Karpas-422 (cell line): ENCODE measurements around the gene AP4M1. TPM values are rescaled to one million over a fixed set of nuclear protein-coding genes. Genes with fewer than 3 reads are reported as not detected.
A peak's percentile ranks its signal among the peaks of the same experiment; 100 is the strongest.

Source experiments
- DNase-seq: peaks from one replicate; pipeline ENCODE4 v3.0.0-alpha.2; 2015
- H2AFZ ChIP-seq: fragments of 200-600 bp; sonication (generic); 2 replicates; pipeline ENCODE4 v1.6.1; 2014; ENCODE audit warnings: antibody characterized with exemption, low read length, mixed read lengths
- H3K27ac ChIP-seq: fragments of 200-600 bp; sonication (generic); 2 replicates; pipeline ENCODE4 v1.5.1; 2014; ENCODE audit warnings: mild to moderate bottlenecking, low read length, moderate library complexity
- H3K27me3 ChIP-seq: fragments of 200-600 bp; sonication (generic); 2 replicates; pipeline ENCODE4 v1.6.1; 2014; ENCODE audit warnings: low read length, mixed read lengths
- H3K36me3 ChIP-seq: fragments of 200-600 bp; sonication (generic); 2 replicates; pipeline ENCODE4 v1.6.1; 2014; ENCODE audit warnings: low read length, mixed read lengths; ENCODE audit not compliant: insufficient read depth
- H3K4me1 ChIP-seq: fragments of 200-600 bp; sonication (generic); 2 replicates; pipeline ENCODE4 v1.6.1; 2014; ENCODE audit warnings: mild to moderate bottlenecking, low read length, mixed read lengths
- H3K4me2 ChIP-seq: fragments of 200-600 bp; sonication (generic); 2 replicates; pipeline ENCODE4 v1.6.1; 2014; ENCODE audit warnings: low read length, low read depth, mild to moderate bottlenecking; ENCODE audit not compliant: poor library complexity, severe bottlenecking
- H3K4me3 ChIP-seq: fragments of 200-600 bp; sonication (generic); 2 replicates; pipeline ENCODE4 v1.5.1; 2014; ENCODE audit warnings: mild to moderate bottlenecking, antibody characterized with exemption, low read length, mixed read lengths
- H3K79me2 ChIP-seq: fragments of 200-600 bp; sonication (generic); 2 replicates; pipeline ENCODE4 v1.6.1; 2014; ENCODE audit warnings: mild to moderate bottlenecking, low read length, mixed read lengths
- H3K9ac ChIP-seq: fragments of 200-600 bp; sonication (generic); 2 replicates; pipeline ENCODE4 v1.6.0; 2014; ENCODE audit warnings: low read length
- H3K9me2 ChIP-seq: fragments of 200-600 bp; sonication (generic), shearing (Covaris generic); replicated peaks from 2 replicates; pipeline ENCODE4 v1.6.0; 2014; ENCODE audit warnings: mild to moderate bottlenecking, low read length, moderate library complexity; ENCODE audit not compliant: insufficient read depth
- H3K9me3 ChIP-seq: fragments of 300-700, 200-600 bp; sonication (generic); 2 replicates; pipeline ENCODE4 v1.6.1; 2014; ENCODE audit warnings: low read length, mixed read lengths
- H4K20me1 ChIP-seq: fragments of 200-600 bp; sonication (generic); 2 replicates; pipeline ENCODE4 v1.6.1; 2014; ENCODE audit warnings: mild to moderate bottlenecking, antibody characterized with exemption, low read length, low read depth; ENCODE audit not compliant: insufficient read depth
- total RNA-seq: library from RNA; depleted of rRNA; stranded (reverse); fragments of >200 nt; shearing (Covaris generic); gene quantifications from 2 replicates; pipeline ENCODE4 v1.2.3, GENCODE V29; 2014; ENCODE audit warnings: low replicate concordance; rRNA removed

Gene AP4M1, protein sequence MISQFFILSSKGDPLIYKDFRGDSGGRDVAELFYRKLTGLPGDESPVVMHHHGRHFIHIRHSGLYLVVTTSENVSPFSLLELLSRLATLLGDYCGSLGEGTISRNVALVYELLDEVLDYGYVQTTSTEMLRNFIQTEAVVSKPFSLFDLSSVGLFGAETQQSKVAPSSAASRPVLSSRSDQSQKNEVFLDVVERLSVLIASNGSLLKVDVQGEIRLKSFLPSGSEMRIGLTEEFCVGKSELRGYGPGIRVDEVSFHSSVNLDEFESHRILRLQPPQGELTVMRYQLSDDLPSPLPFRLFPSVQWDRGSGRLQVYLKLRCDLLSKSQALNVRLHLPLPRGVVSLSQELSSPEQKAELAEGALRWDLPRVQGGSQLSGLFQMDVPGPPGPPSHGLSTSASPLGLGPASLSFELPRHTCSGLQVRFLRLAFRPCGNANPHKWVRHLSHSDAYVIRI
- 3.6 and 14.5 TPM in 2 replicates for total RNA-seq

DNA sequence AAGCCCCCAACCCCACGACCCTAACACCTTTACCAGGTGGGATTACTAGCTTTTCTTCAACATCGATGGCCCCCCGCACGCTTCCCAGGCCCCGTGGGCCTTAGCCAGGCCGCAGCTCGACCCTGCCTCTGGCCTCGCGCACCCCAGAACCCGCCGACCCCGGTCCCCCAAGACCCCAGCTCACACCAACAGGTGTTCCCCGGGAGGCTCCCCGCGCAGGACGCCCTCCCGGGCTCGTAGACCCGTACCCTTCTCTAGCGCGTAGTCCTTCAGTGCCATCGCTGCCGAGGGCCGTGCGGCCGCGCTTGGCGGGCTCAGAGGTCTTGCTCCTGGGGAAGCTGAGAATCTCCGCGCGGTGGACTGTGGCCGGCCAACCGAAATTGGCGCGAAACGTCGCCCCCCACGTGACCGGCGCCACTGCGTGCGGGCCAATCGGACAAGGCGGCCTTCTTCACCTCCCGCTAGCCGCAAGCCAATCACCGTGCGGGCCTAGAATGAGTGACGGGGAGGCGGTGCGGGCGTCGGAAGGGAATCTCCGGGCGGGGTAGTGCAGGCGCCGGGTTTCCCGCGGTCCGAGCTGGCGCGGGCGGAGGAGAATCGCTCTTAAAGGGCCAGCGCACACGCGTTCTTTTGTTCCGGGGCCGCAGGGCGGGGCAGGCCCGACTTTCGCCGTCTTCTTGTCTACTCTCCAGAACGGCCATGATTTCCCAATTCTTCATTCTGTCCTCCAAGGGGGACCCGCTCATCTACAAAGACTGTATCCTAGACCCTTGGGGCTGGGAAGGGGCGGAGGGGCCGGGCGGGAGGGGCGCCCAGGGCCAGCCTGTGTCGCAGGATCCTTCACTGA, at the start of gene AP4M1, which contains the start of gene MCM7:
Gene AP4M1, plus strand, starts transcription at position 628 of the 847 bp plus-strand sequence. Its CDS starts 72 bp downstream, at position 700.
Gene MCM7, minus strand, starts transcription at position 382 of the 847 bp plus-strand sequence. Its CDS starts 103 bp downstream, at position 279.
- Histone ChIP-seq H3K79me2 (peaks cover 34% of the 10 kb centered on the region), H3K27ac (peak within 1 kb of the TSS; percentile 94), H3K9me2 (no peaks in the 10 kb centered on the region), H3K4me2 (peak within 1 kb of the TSS; percentile 72), H3K4me3 (peak within 1 kb of the TSS; percentile 96), H3K36me3 (peaks cover 31% of the 10 kb centered on the region), H2AFZ (no peak within 1 kb of the TSS), H3K9me3 (no peaks in the 10 kb centered on the region), H3K9ac (peak within 1 kb of the TSS; percentile 98), H4K20me1 (peaks cover 15% of the 10 kb centered on the region; the same call in 1 of the 2 replicates), H3K4me1 (peaks cover 20% of the 10 kb centered on the region), H3K27me3 (no peaks in the 10 kb centered on the region)
- peak; percentile 99 for DNase-seq

DNA sequence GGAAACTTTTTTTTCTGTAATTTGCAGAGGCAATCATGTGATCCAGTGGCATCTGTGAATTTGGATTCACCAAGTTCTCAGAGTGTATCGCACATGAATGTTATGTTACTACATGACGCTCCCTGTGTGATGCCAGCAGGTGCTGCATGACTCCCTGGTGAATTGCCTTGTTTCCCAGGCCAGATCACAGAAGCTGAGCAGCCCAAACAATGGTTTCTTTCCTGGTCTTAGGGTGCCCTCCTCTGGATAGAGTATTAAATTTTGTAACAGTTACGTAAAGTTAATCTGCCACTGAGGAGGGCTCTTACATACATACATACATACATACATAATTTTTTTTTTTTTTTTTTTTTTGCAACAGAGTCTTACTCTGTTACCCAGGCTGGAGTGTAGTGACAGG, 48.2 kb upstream of the AP4M1 start:
- no peak overlapping the region for H3K27ac ChIP-seq
- peaks cover 15% of the 10 kb centered on the region for H3K4me1 ChIP-seq
- no peaks in the 10 kb centered on the region for H3K9me3 ChIP-seq
- H3K27me3 ChIP-seq, result no peaks in the 10 kb centered on the region
- H3K9ac ChIP-seq, result no peak overlapping the region
- H3K9me2 ChIP-seq, result no peaks in the 10 kb centered on the region
- DNase-seq, result peak; percentile 74
- H3K4me3 ChIP-seq, result no peak overlapping the region
- H3K4me2 ChIP-seq, result no peak overlapping the region
- no peak overlapping the region for H2AFZ ChIP-seq
- H4K20me1 ChIP-seq, result no peaks in the 10 kb centered on the region
- H3K36me3 ChIP-seq, result no peaks in the 10 kb centered on the region
- H3K79me2 ChIP-seq, result peaks cover 26% of the 10 kb centered on the region

DNA sequence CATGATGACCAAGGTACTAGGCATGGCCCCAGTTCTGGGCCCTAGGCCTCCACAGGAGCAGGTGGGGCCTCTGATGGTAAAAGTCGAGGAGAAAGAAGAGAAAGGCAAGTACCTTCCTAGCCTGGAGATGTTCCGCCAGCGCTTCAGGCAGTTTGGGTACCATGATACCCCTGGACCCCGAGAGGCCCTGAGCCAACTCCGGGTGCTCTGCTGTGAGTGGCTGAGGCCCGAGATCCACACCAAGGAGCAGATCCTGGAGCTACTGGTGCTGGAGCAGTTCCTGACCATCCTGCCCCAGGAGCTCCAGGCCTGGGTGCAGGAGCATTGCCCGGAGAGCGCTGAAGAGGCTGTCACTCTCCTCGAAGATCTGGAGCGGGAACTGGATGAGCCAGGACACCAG, 44.4 kb upstream of the AP4M1 start:
- peaks cover 7% of the 10 kb centered on the region for H3K36me3 ChIP-seq
- peaks cover 12% of the 10 kb centered on the region for H3K4me1 ChIP-seq
- H3K4me3 ChIP-seq, result no peak overlapping the region
- H3K27ac ChIP-seq, result no peak overlapping the region
- H3K27me3 ChIP-seq, result no peaks in the 10 kb centered on the region
- no peak overlapping the region for H3K9ac ChIP-seq
- no peak for DNase-seq
- H2AFZ ChIP-seq, result no peak overlapping the region
- H3K4me2 ChIP-seq, result no peak overlapping the region
- H3K79me2 ChIP-seq, result peaks cover 8% of the 10 kb centered on the region
- no peaks in the 10 kb centered on the region for H3K9me2 ChIP-seq
- H4K20me1 ChIP-seq, result no peaks in the 10 kb centered on the region
- H3K9me3 ChIP-seq, result no peaks in the 10 kb centered on the region

GRCh38 chr7:100059251-100059739, 42.1 kb upstream of the AP4M1 start:
- no peaks in the 10 kb centered on the region for H3K9me3 ChIP-seq
- no peaks in the 10 kb centered on the region for H4K20me1 ChIP-seq
- H3K4me3 ChIP-seq, result no peak overlapping the region
- H3K79me2 ChIP-seq, result no peaks in the 10 kb centered on the region
- peaks cover 12% of the 10 kb centered on the region for H3K4me1 ChIP-seq
- H3K36me3 ChIP-seq, result peaks cover 13% of the 10 kb centered on the region
- peak overlapping the region; percentile 46 for H3K4me2 ChIP-seq
- no peaks in the 10 kb centered on the region for H3K9me2 ChIP-seq
- no peaks in the 10 kb centered on the region for H3K27me3 ChIP-seq
- H3K9ac ChIP-seq, result peak overlapping the region; percentile 52
- DNase-seq, result peak; percentile 74
- H2AFZ ChIP-seq, result no peak overlapping the region
- peak overlapping the region; percentile 69 for H3K27ac ChIP-seq

GRCh38 chr7:100061518-100062193, 39.8 kb upstream of the AP4M1 start:
- DNase-seq, result no peak
- Histone ChIP-seq H3K79me2 (no peaks in the 10 kb centered on the region), H3K4me2 (no peak overlapping the region), H2AFZ (no peak overlapping the region), H3K9me2 (no peaks in the 10 kb centered on the region), H3K27ac (no peak overlapping the region), H4K20me1 (no peaks in the 10 kb centered on the region), H3K9me3 (no peaks in the 10 kb centered on the region), H3K9ac (no peak overlapping the region), H3K27me3 (no peaks in the 10 kb centered on the region), H3K36me3 (peaks cover 19% of the 10 kb centered on the region), H3K4me1 (peaks cover 12% of the 10 kb centered on the region), H3K4me3 (no peak overlapping the region)

- Histone ChIP-seq H3K4me3 (no peak overlapping the region), H3K4me2 (no peak overlapping the region), H3K27me3 (no peaks in the 10 kb centered on the region), H3K9me3 (no peaks in the 10 kb centered on the region), H3K9me2 (no peaks in the 10 kb centered on the region), H3K36me3 (peaks cover 22% of the 10 kb centered on the region), H3K9ac (no peak overlapping the region), H2AFZ (no peak overlapping the region), H3K27ac (no peak overlapping the region), H4K20me1 (no peaks in the 10 kb centered on the region), H3K79me2 (no peaks in the 10 kb centered on the region), H3K4me1 (peaks cover 12% of the 10 kb centered on the region)
- no peak for DNase-seq
Observed at GRCh38 chr7:100063376-100063775, 38.1 kb upstream of the AP4M1 start.

DNA sequence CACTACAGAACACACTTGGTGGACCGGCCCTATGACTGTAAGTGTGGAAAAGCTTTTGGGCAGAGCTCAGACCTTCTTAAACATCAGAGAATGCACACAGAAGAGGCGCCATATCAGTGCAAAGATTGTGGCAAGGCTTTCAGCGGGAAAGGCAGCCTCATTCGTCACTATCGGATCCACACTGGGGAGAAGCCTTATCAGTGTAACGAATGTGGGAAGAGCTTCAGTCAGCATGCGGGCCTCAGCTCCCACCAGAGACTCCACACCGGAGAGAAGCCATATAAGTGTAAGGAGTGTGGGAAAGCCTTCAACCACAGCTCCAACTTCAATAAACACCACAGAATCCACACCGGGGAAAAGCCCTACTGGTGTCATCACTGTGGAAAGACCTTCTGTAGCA, 37.3 kb upstream of the AP4M1 start:
- peaks cover 6% of the 10 kb centered on the region for H3K4me1 ChIP-seq
- H3K79me2 ChIP-seq, result no peaks in the 10 kb centered on the region
- no peaks in the 10 kb centered on the region for H4K20me1 ChIP-seq
- H3K27ac ChIP-seq, result no peak overlapping the region
- no peaks in the 10 kb centered on the region for H3K9me3 ChIP-seq
- no peak overlapping the region for H3K9ac ChIP-seq
- H2AFZ ChIP-seq, result no peak overlapping the region
- H3K36me3 ChIP-seq, result peaks cover 15% of the 10 kb centered on the region
- H3K9me2 ChIP-seq, result no peaks in the 10 kb centered on the region
- H3K4me3 ChIP-seq, result no peak overlapping the region
- no peak overlapping the region for H3K4me2 ChIP-seq
- DNase-seq, result no peak
- no peaks in the 10 kb centered on the region for H3K27me3 ChIP-seq
